Smooth muscle cell (in vitro differentiated cells): ENCODE results near the gene CLEC4E. TPM values are rescaled to one million over a fixed set of nuclear protein-coding genes. Genes with fewer than 3 reads are reported as not detected.

ENCODE experiments used
- DNase-seq: peaks from one replicate; lab custom pipeline; 2025; ENCODE audit not compliant: unreplicated experiment; lab: John Stamatoyannopoulos, UW
- H2AFZ ChIP-seq: fragments of 200-600 bp; sonication (generic); 2 replicates; pipeline ENCODE4 v1.6.0; 2016; ENCODE audit warnings: antibody characterized with exemption, low read depth, mild to moderate bottlenecking
- H3F3A ChIP-seq: fragments of 200-600 bp; sonication (generic); 2 replicates; pipeline ENCODE4 v1.6.0; 2017; ENCODE audit warnings: antibody characterized with exemption, low read depth
- H3K27ac ChIP-seq: fragments of 200-600 bp; sonication (generic); 2 replicates; pipeline ENCODE4 v1.5.1; 2016; ENCODE audit warnings: low read depth, mild to moderate bottlenecking
- H3K27me3 ChIP-seq: fragments of 200-600 bp; sonication (generic); 2 replicates; pipeline ENCODE4 v1.6.1; 2016; ENCODE audit warnings: low read depth, mild to moderate bottlenecking
- H3K36me3 ChIP-seq: fragments of 200-600 bp; sonication (generic); 2 replicates; pipeline ENCODE4 v1.5.1; 2016; ENCODE audit warnings: low read depth
- H3K4me1 ChIP-seq: fragments of 200-600 bp; sonication (generic); 2 replicates; pipeline ENCODE4 v1.5.1; 2016; ENCODE audit warnings: low read depth
- H3K4me2 ChIP-seq: fragments of 200-600 bp; sonication (generic); 2 replicates; pipeline ENCODE4 v1.6.0; 2016; ENCODE audit warnings: mild to moderate bottlenecking
- H3K4me3 ChIP-seq: fragments of 200-600 bp; sonication (generic); 2 replicates; pipeline ENCODE4 v1.5.1; 2016; ENCODE audit warnings: mild to moderate bottlenecking
- H3K79me2 ChIP-seq: fragments of 200-600 bp; sonication (generic); 2 replicates; pipeline ENCODE4 v1.6.0; 2016; ENCODE audit warnings: low read depth, mild to moderate bottlenecking
- H3K9ac ChIP-seq: fragments of 200-600 bp; sonication (generic); 2 replicates; pipeline ENCODE4 v1.6.0; 2016; ENCODE audit warnings: low read depth
- H3K9me3 ChIP-seq: fragments of 200-600 bp; sonication (generic); replicated peaks from 2 replicates; pipeline ENCODE4 v1.5.1; 2016; ENCODE audit warnings: low read depth
- H4K20me1 ChIP-seq: fragments of 200-600 bp; sonication (generic); 2 replicates; pipeline ENCODE4 v1.6.0; 2016; ENCODE audit warnings: low read depth
- CTCF ChIP-seq: fragments of 200-600 bp; sonication (generic); IDR thresholded peaks from 2 replicates; pipeline ENCODE4 v1.5.1; 2017; ENCODE audit warnings: borderline replicate concordance, mild to moderate bottlenecking, antibody characterized with exemption; ENCODE audit not compliant: insufficient read depth, poor library complexity, severe bottlenecking
- WGBS: methylation state at CpG from one replicate; pipeline ENCODE4 v1.1.7; 2016; ENCODE audit warnings: low lambda C conversion rate; 5-methylcytosine and 5-hydroxymethylcytosine counted together
- polyA plus RNA-seq: library from polyadenylated mRNA; unstranded; fragments of >200 nt; fragmentation: Nextera tagmentation; extraction: Ambion mirVana; gene quantifications from 2 replicates; pipeline ENCODE4 v1.2.1, GENCODE V29; 2016
- total RNA-seq: library from RNA; depleted of rRNA; stranded (reverse); fragments of >200 nt; gene quantifications from 2 replicates; pipeline ENCODE4 v1.2.3, GENCODE V29; 2014

The CLEC4E gene
- total and polyA plus RNA-seq, 2 experiments from 2014 or later = not detected

GRCh38 chr12:8549381-8549780, 8.7 kb upstream of the CLEC4E start:
- Histone ChIP-seq H3K79me2 (no peaks in the 10 kb centered on the region), H3F3A (no peaks in the 10 kb centered on the region), H3K4me3 (no peak overlapping the region), H3K27ac (no peak overlapping the region), H3K9me3 (no peaks in the 10 kb centered on the region), H2AFZ (no peak overlapping the region), H4K20me1 (no peaks in the 10 kb centered on the region), H3K27me3 (no peaks in the 10 kb centered on the region), H3K4me1 (no peaks in the 10 kb centered on the region), H3K9ac (no peak overlapping the region), H3K36me3 (no peaks in the 10 kb centered on the region), H3K4me2 (no peak overlapping the region)
- TF ChIP-seq CTCF = no peak
- DNase-seq = no peak
- WGBS = 80% methylated on average over 5 of the region's 5 CpGs

GRCh38 chr12:8548192-8548591, 7.5 kb upstream of the CLEC4E start:
- no peak for DNase-seq
- WGBS = 94% methylated on average over 2 of the region's 2 CpGs
- H3K27me3 ChIP-seq = no peaks in the 10 kb centered on the region
- H3K4me3 ChIP-seq = no peak overlapping the region
- H3K9ac ChIP-seq = no peak overlapping the region
- H2AFZ ChIP-seq = no peak overlapping the region
- no peak for TF ChIP-seq CTCF
- H3K9me3 ChIP-seq = no peaks in the 10 kb centered on the region
- H4K20me1 ChIP-seq = no peaks in the 10 kb centered on the region
- H3K36me3 ChIP-seq = no peaks in the 10 kb centered on the region
- no peaks in the 10 kb centered on the region for H3K79me2 ChIP-seq
- H3K4me1 ChIP-seq = no peaks in the 10 kb centered on the region
- no peak overlapping the region for H3K27ac ChIP-seq
- no peaks in the 10 kb centered on the region for H3F3A ChIP-seq
- no peak overlapping the region for H3K4me2 ChIP-seq

GRCh38 chr12:8547645-8548044, 6.9 kb upstream of the CLEC4E start:
- H3F3A ChIP-seq = no peaks in the 10 kb centered on the region
- no peaks in the 10 kb centered on the region for H3K4me1 ChIP-seq
- no peaks in the 10 kb centered on the region for H3K9me3 ChIP-seq
- TF ChIP-seq CTCF = no peak
- 92% methylated on average over 2 of the region's 2 CpGs for WGBS
- no peak for DNase-seq
- no peak overlapping the region for H3K4me2 ChIP-seq
- H3K79me2 ChIP-seq = no peaks in the 10 kb centered on the region
- H3K27ac ChIP-seq = no peak overlapping the region
- no peaks in the 10 kb centered on the region for H4K20me1 ChIP-seq
- no peak overlapping the region for H3K9ac ChIP-seq
- H2AFZ ChIP-seq = no peak overlapping the region
- H3K36me3 ChIP-seq = no peaks in the 10 kb centered on the region
- no peaks in the 10 kb centered on the region for H3K27me3 ChIP-seq
- H3K4me3 ChIP-seq = no peak overlapping the region

- Histone ChIP-seq H3K27ac (no peak overlapping the region), H3K9me3 (no peaks in the 10 kb centered on the region), H3K36me3 (no peaks in the 10 kb centered on the region), H3K27me3 (no peaks in the 10 kb centered on the region), H2AFZ (no peak overlapping the region), H3K4me3 (no peak overlapping the region), H3F3A (no peaks in the 10 kb centered on the region), H4K20me1 (no peaks in the 10 kb centered on the region), H3K79me2 (no peaks in the 10 kb centered on the region), H3K4me2 (no peak overlapping the region), H3K9ac (no peak overlapping the region), H3K4me1 (no peaks in the 10 kb centered on the region)
- 89% methylated on average over 3 of the region's 3 CpGs for WGBS
- DNase-seq = no peak
- no peak for TF ChIP-seq CTCF
These were observed 5.9 kb upstream of the CLEC4E start for GRCh38 chr12:8546591-8546990.
